Measurements from ENCODE around the gene TYK2.

TYK2 gene

GRCh38 chr19:10316229-10317044 is 63.9 kb downstream of the TYK2 start:
- DNase-seq (ENCODE audit: low spot score), result no peak

- DNase-seq (ENCODE audit: low spot score), result peak; percentile 85
Observed at GRCh38 chr19:10315335-10316214, 64.8 kb downstream of the TYK2 start, which contains the start of gene FDX2. Gene FDX2 (minus strand): TSS chr19:10316015. CDS start chr19:10315996, 19 bp downstream.

GRCh38 chr19:10309423-10309822 is 70.9 kb downstream of the TYK2 start, which contains the start of gene ZGLP1:
Gene ZGLP1 (minus strand): TSS chr19:10309815.
- DNase-seq (ENCODE audit: low spot score), result no peak

- DNase-seq (ENCODE audit: low spot score), result no peak
Observed at GRCh38 chr19:10306327-10306726, 74.0 kb downstream of the TYK2 start.

GRCh38 chr19:10305139-10305806 is 75.1 kb downstream of the TYK2 start:
- no peak for DNase-seq (ENCODE audit: low spot score)

Small RNA genes lying within 50 kb of the gene (small RNA-seq; reads per million reads assigned to genes)
- gene AC011511.1, result 0 reads per million in 2 experiments
- 0 reads per million in 2 experiments for gene AC011511.4

Data from SK-N-DZ (cell line).